ENCODE results near the gene TMEM233.

DNA sequence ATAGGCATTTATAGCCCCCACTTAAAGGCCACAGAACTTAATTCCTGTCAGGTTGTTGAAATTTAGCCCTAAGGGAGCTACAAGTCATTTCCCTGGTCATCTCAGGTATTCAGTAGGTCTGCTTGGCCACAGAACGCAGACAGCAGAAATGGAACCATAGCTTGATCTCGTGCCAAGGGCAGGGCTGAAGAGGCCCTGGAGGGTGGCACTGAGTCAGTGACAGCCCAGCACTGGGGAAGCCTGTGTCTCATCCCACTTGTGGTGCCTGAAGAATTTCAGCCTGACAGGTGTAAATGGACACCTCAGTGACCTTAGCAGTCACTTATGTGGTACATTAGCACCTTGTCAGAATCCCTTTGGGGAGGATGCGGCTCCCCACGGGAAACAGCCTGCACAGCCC lies 81.0 kb downstream of the TMEM233 start:
- TF ChIP-seq, protein P1, sequence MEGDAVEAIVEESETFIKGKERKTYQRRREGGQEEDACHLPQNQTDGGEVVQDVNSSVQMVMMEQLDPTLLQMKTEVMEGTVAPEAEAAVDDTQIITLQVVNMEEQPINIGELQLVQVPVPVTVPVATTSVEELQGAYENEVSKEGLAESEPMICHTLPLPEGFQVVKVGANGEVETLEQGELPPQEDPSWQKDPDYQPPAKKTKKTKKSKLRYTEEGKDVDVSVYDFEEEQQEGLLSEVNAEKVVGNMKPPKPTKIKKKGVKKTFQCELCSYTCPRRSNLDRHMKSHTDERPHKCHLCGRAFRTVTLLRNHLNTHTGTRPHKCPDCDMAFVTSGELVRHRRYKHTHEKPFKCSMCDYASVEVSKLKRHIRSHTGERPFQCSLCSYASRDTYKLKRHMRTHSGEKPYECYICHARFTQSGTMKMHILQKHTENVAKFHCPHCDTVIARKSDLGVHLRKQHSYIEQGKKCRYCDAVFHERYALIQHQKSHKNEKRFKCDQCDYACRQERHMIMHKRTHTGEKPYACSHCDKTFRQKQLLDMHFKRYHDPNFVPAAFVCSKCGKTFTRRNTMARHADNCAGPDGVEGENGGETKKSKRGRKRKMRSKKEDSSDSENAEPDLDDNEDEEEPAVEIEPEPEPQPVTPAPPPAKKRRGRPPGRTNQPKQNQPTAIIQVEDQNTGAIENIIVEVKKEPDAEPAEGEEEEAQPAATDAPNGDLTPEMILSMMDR (IDR thresholded peaks at IDR 0.05) = no peak
- TF ChIP-seq POLR2A (IDR thresholded peaks at IDR 0.05) = no peak

Data from esophagus squamous epithelium (tissue), 4 donors.